Transverse colon (tissue), 3 donors: ENCODE data around the gene TDRD7.

Source experiments
- CTCF ChIP-seq, 5 experiments: fragments of 200-600 bp in 3 of 5; fragments of 450-650 bp in 2 of 5; sonication (generic) in 3 of 5; IDR thresholded peaks; 1 replicate in 2 of 5; 2 replicates in 3 of 5; pipeline ENCODE4 v1.5.1; 2016 to 2017; ENCODE audit warnings: antibody characterized with exemption in 5 of 5, inconsistent platforms in 3 of 5, mild to moderate bottlenecking in 2 of 5, moderate library complexity in 1 of 5
- EP300 ChIP-seq: sonication (generic); formaldehyde crosslinking; IDR thresholded peaks from one replicate; pipeline ENCODE4 v1.6.1; 2017; ENCODE audit warnings: antibody characterized with exemption, low read depth
- POLR2A ChIP-seq: fragments of 450-650 bp; IDR thresholded peaks from one replicate; pipeline ENCODE4 v1.6.1; 2016; ENCODE audit warnings: antibody characterized with exemption, mild to moderate bottlenecking, moderate library complexity

GRCh38 chr9:97531888-97532376 lies 120.0 kb downstream of the TDRD7 start:
- TF ChIP-seq CTCF (IDR thresholded peaks at IDR 0.05) (no peak), POLR2A (no peak), EP300 (no peak)
